ENCODE results near the gene LRP4. TPM values are rescaled to one million over a fixed set of nuclear protein-coding genes. Genes with fewer than 3 reads are reported as not detected.

Gene LRP4
- total and polyA plus RNA-seq, 2 of the 13 experiments (the other 11 are each of a cell fraction or from before 2014, with no cell fraction given): 4.7 to 13.3 TPM

DNA sequence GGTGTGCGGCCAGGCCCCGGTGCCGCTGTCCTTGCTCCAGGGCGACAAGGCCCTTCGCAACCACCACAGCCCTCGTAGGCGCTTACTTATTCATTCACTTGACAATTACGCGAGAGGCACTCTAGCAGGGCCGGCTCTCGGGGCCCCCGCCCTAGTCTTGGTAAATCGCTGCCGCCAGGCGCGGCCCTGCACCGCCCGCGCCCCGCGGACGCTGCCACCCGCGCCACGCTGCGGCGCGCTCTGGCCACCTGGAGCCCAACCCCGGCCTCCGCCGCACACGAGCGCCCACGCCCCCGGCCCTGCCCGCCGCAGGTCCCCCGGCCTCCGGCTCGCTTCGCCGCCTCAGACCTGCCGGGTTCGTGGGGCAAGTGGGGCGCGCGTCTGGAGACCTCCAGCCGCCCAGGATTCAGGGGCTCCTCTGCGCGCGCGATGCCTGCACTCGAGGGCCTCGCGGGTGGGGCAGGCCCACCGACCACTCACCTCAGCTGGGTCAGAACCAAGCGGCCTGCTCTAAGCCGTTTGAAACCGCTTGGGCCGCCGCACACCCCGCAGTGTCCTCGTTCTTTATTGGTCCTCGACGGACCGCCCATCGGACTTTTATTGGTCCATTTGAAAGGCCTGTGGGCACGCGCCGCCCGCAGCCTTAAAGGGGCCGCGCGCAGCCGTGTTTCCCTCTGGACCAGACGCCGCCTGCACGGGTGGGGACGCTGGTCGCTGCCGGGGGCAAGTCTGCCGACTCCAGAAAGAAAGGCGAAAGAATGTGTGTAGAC is 72.4 kb downstream of the LRP4 start, which contains the start of gene CKAP5 (continued):
- no peak for TF ChIP-seq MNT (IDR thresholded peaks at IDR 0.05)
- TF ChIP-seq SOX6 (IDR thresholded peaks at IDR 0.05): no peak
- TF ChIP-seq SOX6 (CRISPR knock-in tag; IDR thresholded peaks at IDR 0.05): peak; percentile 30; the same call in 1 of the 2 replicates
- no peak for TF ChIP-seq ZNF17 (CRISPR knock-in tag; IDR thresholded peaks at IDR 0.05)
- no peak for TF ChIP-seq ZNF766 (CRISPR knock-in tag; IDR thresholded peaks at IDR 0.05; ENCODE audit: borderline replicate concordance)
- no peak for TF ChIP-seq NBN (conservative IDR thresholded peaks at IDR 0.05)
- TF ChIP-seq ZNF496 (CRISPR knock-in tag; IDR thresholded peaks at IDR 0.05; ENCODE audit: insufficient replicate concordance): no peak
- 0 out of 2 replicates have a peak, but pooled peaks have one; percentile 38 for TF ChIP-seq ZNF232 (CRISPR knock-in tag; IDR thresholded peaks at IDR 0.05; ENCODE audit: borderline replicate concordance)
- TF ChIP-seq ZC3H4 (CRISPR knock-in tag; IDR thresholded peaks at IDR 0.05; ENCODE audit: borderline replicate concordance): no peak
- no peak for TF ChIP-seq RERE (CRISPR knock-in tag; IDR thresholded peaks at IDR 0.05; ENCODE audit: low read depth)
- TF ChIP-seq REXO4 (CRISPR knock-in tag; IDR thresholded peaks at IDR 0.05; ENCODE audit: borderline replicate concordance): no peak
- peak; percentile 75; the same call in 1 of the 2 replicates for TF ChIP-seq ZNF816 (CRISPR knock-in tag; IDR thresholded peaks at IDR 0.05; ENCODE audit: borderline replicate concordance)
- no peak for TF ChIP-seq ZNF556 (CRISPR knock-in tag; IDR thresholded peaks at IDR 0.05; ENCODE audit: borderline replicate concordance)
- TF ChIP-seq, protein P1, sequence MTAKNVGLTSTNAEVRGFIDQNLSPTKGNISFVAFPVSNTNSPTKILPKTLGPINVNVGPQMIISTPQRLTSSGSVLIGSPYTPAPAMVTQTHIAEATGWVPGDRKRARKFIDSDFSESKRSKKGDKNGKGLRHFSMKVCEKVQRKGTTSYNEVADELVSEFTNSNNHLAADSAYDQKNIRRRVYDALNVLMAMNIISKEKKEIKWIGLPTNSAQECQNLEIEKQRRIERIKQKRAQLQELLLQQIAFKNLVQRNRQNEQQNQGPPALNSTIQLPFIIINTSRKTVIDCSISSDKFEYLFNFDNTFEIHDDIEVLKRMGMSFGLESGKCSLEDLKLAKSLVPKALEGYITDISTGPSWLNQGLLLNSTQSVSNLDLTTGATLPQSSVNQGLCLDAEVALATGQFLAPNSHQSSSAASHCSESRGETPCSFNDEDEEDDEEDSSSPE (CRISPR knock-in tag; IDR thresholded peaks at IDR 0.05): peak; percentile 99
- no peak for TF ChIP-seq XBP1 (CRISPR knock-in tag; IDR thresholded peaks at IDR 0.05)
- TF ChIP-seq CHCHD3 (CRISPR knock-in tag; IDR thresholded peaks at IDR 0.05): no peak
- TF ChIP-seq, protein P2, sequence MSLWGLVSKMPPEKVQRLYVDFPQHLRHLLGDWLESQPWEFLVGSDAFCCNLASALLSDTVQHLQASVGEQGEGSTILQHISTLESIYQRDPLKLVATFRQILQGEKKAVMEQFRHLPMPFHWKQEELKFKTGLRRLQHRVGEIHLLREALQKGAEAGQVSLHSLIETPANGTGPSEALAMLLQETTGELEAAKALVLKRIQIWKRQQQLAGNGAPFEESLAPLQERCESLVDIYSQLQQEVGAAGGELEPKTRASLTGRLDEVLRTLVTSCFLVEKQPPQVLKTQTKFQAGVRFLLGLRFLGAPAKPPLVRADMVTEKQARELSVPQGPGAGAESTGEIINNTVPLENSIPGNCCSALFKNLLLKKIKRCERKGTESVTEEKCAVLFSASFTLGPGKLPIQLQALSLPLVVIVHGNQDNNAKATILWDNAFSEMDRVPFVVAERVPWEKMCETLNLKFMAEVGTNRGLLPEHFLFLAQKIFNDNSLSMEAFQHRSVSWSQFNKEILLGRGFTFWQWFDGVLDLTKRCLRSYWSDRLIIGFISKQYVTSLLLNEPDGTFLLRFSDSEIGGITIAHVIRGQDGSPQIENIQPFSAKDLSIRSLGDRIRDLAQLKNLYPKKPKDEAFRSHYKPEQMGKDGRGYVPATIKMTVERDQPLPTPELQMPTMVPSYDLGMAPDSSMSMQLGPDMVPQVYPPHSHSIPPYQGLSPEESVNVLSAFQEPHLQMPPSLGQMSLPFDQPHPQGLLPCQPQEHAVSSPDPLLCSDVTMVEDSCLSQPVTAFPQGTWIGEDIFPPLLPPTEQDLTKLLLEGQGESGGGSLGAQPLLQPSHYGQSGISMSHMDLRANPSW (CRISPR knock-in tag; IDR thresholded peaks at IDR 0.05; ENCODE audit: borderline replicate concordance): peak; percentile 62; the same call in 1 of the 2 replicates
- TF ChIP-seq ZFP36L1 (CRISPR knock-in tag; IDR thresholded peaks at IDR 0.05): peak; percentile 92
- TF ChIP-seq FOXA3 (CRISPR knock-in tag; IDR thresholded peaks at IDR 0.05): peak; percentile 19; the same call in 1 of the 2 replicates

All from HepG2 (cell line).